T-helper 1 cell treated with Interleukin-12 subunit alpha and Interleukin-12 subunit beta and Interleukin-4 antibody, amounts not matched to agents 30 μg/mL and 1 μg/mL, for 36 hours (primary cell): ENCODE results near the gene MAB21L2.

Source experiments
- H3K27ac Mint-ChIP-seq: one replicate; pipeline ENCODE4 v1.8.0; 2021; ENCODE audit warnings: mild to moderate bottlenecking, mixed read lengths
- H3K27me3 Mint-ChIP-seq: one replicate; pipeline ENCODE4 v1.8.0; 2021; ENCODE audit warnings: low read depth, mixed read lengths
- H3K36me3 Mint-ChIP-seq: one replicate; pipeline ENCODE4 v1.8.0; 2021; ENCODE audit warnings: low read depth, mixed read lengths
- H3K4me1 Mint-ChIP-seq: one replicate; pipeline ENCODE4 v1.8.0; 2021; ENCODE audit warnings: low read depth, mixed read lengths
- H3K4me3 Mint-ChIP-seq: one replicate; pipeline ENCODE4 v1.8.0; 2021; ENCODE audit warnings: mild to moderate bottlenecking, moderate library complexity, mixed read lengths
- H3K9me3 Mint-ChIP-seq: one replicate; pipeline ENCODE4 v1.8.0; 2021; ENCODE audit warnings: mixed read lengths

MAB21L2 gene

GRCh38 chr4:150619042-150619441 lies 37.1 kb downstream of the MAB21L2 start:
- Mint-ChIP-seq H3K4me3 (no peak overlapping the region), H3K9me3 (peaks cover 4% of the 10 kb centered on the region), H3K36me3 (peaks cover 4% of the 10 kb centered on the region), H3K27ac (no peak overlapping the region), H3K27me3 (no peaks in the 10 kb centered on the region), H3K4me1 (no peaks in the 10 kb centered on the region)

GRCh38 chr4:150624055-150624454 lies 42.1 kb downstream of the MAB21L2 start:
- Mint-ChIP-seq H3K4me1 (no peaks in the 10 kb centered on the region), H3K4me3 (no peak overlapping the region), H3K27ac (no peak overlapping the region), H3K27me3 (no peaks in the 10 kb centered on the region), H3K36me3 (peaks cover 2% of the 10 kb centered on the region), H3K9me3 (peaks cover 4% of the 10 kb centered on the region)

- Mint-ChIP-seq H3K4me1 (no peaks in the 10 kb centered on the region), H3K9me3 (peaks cover 4% of the 10 kb centered on the region), H3K4me3 (no peak overlapping the region), H3K36me3 (peaks cover 2% of the 10 kb centered on the region), H3K27me3 (no peaks in the 10 kb centered on the region), H3K27ac (no peak overlapping the region)
Measured at GRCh38 chr4:150625033-150625432, 43.1 kb downstream of the MAB21L2 start.

GRCh38 chr4:150628073-150628472 lies 46.1 kb downstream of the MAB21L2 start:
- Mint-ChIP-seq H3K27ac (no peak overlapping the region), H3K36me3 (peaks cover 4% of the 10 kb centered on the region), H3K4me3 (no peak overlapping the region), H3K9me3 (peaks cover 5% of the 10 kb centered on the region), H3K4me1 (no peaks in the 10 kb centered on the region), H3K27me3 (no peaks in the 10 kb centered on the region)

GRCh38 chr4:150632639-150633038 lies 50.7 kb downstream of the MAB21L2 start:
- Mint-ChIP-seq H3K36me3 (peaks cover 8% of the 10 kb centered on the region), H3K27me3 (no peaks in the 10 kb centered on the region), H3K4me3 (no peak overlapping the region), H3K9me3 (peaks cover 18% of the 10 kb centered on the region), H3K4me1 (no peaks in the 10 kb centered on the region), H3K27ac (no peak overlapping the region)
